Hematopoietic multipotent progenitor cell treated with erythropoietin and hydrocortisone succinate and interleukin-3 and kit ligand, for 4 days (in vitro differentiated cells): ENCODE measurements around the gene SSTR3.

Source experiments
- DNase-seq: peaks from one replicate; pipeline ENCODE4 v3.0.0-alpha.2; 2015

SSTR3 gene

DNA sequence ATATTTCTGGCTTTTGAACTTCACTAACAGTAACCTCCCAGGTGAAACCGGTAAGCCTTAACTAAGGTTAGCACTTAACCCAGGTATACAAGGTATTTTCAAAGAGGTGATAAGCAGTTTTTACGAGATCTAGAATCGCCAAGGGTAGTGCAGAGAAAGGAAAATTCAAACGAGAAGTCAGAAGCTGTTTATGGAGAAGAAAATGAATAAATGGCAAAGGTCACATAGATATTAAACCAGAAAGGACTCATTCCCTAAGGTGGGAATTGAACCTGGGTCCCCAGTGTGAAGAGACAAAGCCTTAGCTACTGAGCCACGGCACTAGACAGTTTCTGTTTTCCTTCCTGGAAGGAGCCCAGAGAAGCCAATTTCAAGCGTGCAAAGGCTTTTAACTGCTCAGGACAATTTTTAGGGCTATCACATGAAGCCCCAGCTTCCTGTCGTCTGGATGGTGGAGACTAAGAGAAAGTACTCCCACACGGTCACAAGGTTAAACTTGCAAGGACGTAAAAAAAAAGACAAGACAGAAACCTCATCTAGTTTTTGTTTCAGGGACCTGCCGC is 18.6 kb downstream of the SSTR3 start:
- DNase-seq = peak; percentile 77

DNA sequence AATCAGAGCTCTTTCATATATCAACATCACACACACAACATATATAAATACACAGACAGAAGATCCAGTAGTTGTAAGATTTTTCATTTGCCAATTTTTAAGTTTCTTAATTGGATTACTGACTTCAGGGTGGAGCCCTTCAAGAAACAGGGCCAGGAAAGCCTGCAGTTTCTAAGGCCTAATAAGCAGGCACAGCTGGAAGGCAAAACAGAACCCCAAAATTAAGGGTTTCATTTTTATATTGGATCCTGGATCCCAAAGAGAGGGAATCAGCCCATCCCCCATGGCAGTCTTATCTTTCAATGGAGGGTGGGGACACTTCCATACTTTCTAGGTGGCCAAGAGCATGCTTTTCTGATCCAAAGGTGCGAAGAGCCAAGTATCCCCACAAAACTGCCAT is 19.5 kb downstream of the SSTR3 start:
- no peak for DNase-seq

DNA sequence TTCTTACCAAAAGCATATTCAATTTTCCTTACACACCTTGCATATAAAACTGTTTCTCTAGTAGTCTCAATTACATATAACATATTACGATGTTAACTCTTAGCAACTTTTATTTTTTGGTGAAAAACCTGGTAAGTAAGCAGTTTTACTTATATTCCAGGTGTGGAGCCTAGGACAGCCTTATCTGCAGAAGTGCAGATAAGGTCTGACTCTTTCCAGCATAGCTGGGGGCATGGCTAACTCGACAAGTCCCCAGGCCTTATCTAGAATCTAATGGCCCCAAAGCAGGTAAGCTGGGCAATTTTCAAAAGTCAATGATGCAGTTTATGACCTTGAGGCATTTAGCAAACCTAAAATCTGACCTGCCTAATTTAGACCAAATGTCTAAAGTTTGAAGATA is 20.1 kb downstream of the SSTR3 start:
- no peak for DNase-seq

GRCh38 chr22:37190262-37190780 is 22.0 kb downstream of the SSTR3 start:
- no peak for DNase-seq

GRCh38 chr22:37188901-37189466 is 23.3 kb downstream of the SSTR3 start:
- no peak for DNase-seq

DNA sequence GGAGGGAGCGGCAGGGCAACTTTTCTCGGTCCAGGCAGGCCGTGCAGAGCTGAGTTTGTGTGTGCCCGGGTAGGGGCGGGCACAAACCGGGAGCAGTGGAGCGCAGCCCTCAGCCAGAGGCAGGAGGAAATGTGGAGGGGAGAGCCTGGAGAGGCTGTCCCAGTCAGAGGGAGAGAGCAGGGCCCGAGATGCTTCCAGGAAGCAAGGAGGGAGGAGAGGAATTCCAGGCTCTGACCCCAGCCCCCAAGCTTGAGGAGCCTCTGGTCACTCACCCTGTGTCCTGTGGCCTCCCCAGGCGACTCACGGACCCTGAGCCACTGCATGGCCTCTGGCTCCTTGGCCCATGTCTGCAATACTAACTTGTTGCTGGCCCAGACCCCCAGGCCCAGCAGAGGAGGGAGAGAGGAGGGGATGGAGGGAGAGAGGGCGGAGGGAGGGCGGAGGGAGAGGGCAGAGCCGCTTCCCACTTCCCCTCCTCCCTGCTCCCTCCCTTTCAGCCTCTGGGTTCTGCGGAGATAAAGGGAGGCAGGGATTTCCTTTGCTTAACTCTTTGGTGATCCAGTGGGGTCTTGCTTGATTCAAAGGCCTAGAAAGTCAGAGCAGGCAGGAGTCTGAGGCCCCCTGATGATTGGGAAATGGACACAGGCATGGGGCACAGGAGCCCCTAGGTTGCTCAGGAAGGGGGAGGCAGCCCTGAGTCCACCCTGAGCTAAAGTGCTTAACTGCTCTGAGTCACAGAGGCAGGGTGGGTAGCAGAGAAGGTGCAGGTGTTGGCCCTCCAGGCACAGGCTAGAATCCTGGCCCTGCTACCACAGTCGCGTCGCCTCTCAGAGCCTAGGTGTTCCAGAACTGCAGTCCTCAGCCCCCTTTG is 24.2 kb downstream of the SSTR3 start, which contains the start of gene C1QTNF6:
Gene C1QTNF6, minus strand, starts transcription at position 357 of the 871 bp plus-strand sequence. Its CDS starts 34 bp downstream, at position 323.
- DNase-seq = peak; percentile 32

DNA sequence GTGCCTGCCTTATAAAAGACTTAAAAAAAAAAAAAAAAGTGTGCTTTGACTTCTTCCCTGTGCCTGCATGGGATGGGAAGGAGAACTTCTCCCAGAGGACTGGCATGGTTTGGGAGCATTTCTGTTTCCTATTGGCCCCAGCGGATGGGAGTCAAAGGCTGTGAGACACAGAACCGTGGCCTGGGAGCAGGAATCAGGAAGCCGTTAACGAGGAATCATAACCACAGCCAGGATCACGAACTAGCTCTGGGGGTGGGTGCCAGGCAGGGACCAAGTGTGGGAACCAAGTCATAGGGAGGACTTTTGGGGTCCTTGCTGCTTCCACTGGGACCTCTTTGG is 24.8 kb downstream of the SSTR3 start:
- DNase-seq = no peak

DNA sequence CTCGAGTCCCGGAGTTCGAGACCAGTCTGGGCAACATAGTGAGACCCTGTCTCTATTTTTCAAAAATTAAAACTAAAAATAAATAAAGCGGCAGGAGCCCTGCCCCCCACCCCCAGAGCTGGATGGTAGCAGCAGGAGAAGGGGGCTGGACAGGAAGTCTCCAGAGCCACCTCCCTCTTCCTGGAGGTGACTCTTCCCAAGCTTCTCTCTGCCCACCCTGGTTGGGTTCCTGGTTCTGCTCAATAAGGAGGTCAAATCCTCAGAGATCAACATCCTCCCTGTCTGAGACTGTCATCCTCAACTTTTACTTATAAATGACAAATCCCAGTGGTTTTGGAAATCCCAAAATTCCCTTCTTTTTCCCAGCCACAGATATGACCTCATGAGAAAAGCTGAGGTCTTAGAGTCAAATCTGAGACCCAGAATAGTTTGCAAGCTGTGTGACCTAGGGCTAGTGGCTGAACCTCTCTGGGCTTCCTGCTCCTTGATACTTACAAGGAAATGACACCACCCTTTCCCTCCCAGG is 25.2 kb downstream of the SSTR3 start:
- no peak for DNase-seq

DNA sequence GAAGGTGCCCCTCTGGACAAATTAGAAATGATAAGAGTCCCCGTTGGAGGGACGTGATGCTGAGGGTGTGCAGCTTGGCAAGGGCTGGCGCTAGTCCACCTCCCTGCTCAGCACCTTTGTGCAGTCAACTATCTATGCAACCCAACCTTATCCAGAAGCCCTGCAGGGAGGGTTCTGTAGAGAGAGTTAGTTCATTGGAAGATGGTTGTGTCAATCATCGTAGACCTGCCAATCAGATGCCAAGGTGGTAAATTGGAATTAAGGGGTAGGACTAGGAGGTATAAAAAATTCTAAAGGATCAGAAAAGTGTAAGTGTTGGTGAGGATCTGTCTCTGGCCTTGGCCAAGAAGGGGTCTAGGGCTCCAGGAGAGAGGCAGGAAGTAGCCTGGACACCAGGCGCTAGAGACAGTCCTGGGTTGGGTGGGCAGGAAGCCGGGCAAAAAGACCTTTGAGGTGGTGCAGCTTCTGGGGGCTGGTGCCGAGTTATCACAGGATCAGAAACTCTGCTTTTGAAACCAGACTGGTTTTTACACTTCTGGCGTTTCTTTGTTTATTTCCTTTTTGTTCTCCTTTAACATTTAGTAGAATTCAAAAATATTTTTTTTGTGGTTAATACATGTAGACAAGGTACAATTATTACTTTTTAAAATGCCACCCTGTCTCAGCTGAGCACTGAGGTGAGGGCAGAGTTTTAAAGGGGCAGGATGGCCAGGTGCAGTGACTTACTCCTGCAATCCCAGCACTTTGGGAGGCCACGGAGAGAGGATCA is 25.9 kb downstream of the SSTR3 start:
- peak; percentile 92 for DNase-seq

GRCh38 chr22:37185646-37186227 is 26.5 kb downstream of the SSTR3 start:
- DNase-seq = peak; percentile 78

GRCh38 chr22:37184816-37185541 is 27.3 kb downstream of the SSTR3 start:
- DNase-seq = no peak

GRCh38 chr22:37184380-37184755 is 27.9 kb downstream of the SSTR3 start:
- DNase-seq = no peak

DNA sequence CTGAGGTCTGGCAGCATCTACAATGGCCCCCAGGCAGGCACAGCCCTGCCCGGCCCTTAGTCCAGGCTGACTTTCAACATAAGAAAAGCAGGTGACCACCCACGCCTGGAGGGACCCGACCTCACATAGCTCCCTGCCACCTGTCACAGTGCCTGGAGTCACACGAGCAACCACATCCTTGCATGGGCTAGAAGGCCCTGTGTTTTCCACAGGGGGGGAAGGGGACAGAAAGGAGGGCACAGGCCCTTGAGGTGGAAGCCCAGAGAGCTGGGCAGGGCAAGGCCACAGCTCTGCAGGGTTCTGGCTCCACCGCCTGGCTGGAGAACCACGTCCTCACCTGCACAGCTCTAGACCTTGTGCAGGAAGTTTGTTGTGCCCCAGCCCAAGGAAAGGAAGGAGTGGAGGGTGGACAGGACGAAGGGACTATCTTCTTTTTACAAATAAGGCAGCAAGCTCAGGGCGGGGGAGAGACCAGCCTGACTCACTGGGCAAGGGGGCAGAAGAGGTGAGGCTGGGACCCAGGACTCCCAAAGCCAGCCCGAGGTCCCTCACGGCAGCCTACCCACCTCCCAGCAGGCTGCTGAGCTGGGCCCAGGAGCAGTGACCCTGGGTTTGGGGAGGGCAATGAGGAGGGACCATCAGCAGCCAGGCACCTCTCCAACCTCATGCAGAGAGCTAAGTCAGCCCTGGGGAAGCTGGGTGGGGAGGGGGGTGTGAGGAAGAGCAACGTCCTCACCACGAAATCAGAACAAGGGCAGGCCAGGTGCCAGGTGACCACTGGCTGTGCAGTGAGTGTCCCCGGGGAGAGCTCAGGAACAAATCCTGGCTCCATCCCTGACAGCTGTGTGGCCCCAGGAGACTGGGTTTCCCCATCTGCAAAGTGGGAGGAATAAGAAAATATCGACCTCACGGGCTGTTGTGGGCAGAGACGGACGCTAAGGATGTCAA is 28.6 kb downstream of the SSTR3 start:
- no peak for DNase-seq

GRCh38 chr22:37182949-37183245 is 29.4 kb downstream of the SSTR3 start:
- DNase-seq = no peak

- no peak for DNase-seq
Observed at GRCh38 chr22:37182101-37182948, 30.0 kb downstream of the SSTR3 start.

GRCh38 chr22:37181681-37182080 is 30.6 kb downstream of the SSTR3 start:
- no peak for DNase-seq

GRCh38 chr22:37180531-37181231 is 31.6 kb downstream of the SSTR3 start:
- DNase-seq = no peak

DNA sequence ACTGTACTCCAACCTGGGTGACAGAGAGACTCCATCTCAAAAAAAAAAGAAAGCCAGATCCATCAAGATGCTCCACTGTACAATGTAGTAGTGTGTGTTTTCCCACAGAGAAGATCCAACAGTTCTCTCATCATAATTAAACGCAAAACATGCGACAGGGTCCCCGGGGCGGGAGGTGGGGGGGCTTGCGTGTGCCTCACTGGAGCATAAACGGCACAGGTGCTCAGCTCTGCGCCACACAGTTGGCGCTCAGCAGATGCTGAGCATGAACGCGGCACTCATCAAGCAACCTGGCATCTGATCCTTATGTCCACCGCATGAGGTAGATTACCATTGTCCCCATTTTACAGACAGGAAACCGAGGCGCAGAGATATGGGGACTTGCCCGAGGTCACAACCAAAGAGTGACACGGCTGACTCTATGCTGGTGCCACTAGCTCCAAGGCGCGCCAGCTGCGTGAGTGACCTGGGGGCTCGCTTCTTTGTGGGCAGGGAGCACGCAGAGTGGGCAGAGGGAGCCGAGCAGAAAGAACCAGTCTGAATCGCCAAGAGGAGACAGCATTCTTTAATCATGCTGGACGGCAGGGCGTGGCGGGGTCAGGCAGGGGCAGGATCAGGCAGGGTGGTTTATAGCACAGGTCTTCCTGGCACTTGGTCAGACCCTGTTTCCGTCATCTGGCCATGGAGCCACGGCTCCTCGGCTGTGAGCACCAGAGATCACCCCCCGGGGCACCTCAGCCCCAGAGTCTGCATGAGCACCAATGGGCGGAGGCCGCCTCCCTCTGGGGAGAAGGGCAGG is 32.5 kb downstream of the SSTR3 start:
- no peak for DNase-seq

DNA sequence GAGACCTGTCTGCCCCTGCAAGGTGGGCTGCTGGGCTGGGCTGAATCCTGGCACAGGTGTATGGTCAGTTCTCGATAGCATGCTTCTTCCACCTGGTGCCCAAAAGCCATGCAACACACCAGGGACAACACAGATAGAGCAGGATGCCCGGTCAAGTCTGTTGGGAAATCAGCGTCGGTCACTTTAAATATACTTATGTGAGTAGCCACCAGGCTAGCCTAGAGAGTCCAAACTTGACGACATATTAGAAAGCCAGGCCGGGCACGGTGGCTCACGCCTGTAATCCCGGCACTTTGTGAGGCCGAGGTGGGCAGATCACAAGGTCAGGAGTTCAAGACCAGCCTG is 33.2 kb downstream of the SSTR3 start:
- DNase-seq = no peak
